IPS-NIHi7 (cell line): Measurements from ENCODE around the gene CCNQ.
A peak's percentile ranks its signal among the peaks of the same experiment; 100 is the strongest.

ENCODE experiments used
- DNase-seq: peaks from one replicate; pipeline ENCODE4 v3.0.0; 2012; ENCODE audit warnings: mixed read lengths; ENCODE audit errors: extremely low spot score

Gene CCNQ

DNA sequence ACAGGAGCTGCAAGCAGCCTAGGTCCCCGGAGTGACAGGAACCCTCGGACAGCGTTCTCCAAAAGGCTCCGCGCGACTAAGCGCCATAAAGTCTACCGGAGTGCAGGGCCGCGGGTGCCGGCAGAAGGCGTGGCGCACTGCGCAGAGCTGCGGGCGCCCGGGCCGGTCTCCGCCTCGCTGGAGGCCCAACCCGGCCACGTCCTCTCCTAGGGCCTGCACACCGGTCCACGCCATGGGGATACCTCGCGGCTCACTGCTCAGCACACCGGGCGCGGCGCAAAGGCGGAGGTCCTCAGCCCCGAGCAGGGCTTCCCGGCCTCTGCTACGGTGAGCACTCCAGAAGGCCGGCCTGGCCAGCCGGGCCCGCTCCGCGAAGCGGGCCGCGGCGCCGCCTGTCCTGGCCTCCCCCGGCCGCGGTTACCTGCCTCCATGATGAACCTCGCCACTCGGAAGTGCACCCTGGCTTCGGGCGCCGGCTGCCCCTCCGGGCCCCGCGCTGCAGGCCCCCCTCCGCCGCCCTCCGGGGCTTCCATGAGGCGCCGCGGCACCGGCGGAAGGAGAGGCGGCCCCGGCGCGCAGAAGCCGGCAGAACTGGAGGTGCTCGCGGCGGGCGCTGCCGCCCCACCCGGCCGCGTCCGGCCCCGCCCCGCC lies at the start of gene CCNQ:
TSS of gene CCNQ (minus strand) at position 599 of the 651 bp plus-strand sequence. CDS start at position 533, 66 bp downstream.
- peak; percentile 27 for DNase-seq

DNA sequence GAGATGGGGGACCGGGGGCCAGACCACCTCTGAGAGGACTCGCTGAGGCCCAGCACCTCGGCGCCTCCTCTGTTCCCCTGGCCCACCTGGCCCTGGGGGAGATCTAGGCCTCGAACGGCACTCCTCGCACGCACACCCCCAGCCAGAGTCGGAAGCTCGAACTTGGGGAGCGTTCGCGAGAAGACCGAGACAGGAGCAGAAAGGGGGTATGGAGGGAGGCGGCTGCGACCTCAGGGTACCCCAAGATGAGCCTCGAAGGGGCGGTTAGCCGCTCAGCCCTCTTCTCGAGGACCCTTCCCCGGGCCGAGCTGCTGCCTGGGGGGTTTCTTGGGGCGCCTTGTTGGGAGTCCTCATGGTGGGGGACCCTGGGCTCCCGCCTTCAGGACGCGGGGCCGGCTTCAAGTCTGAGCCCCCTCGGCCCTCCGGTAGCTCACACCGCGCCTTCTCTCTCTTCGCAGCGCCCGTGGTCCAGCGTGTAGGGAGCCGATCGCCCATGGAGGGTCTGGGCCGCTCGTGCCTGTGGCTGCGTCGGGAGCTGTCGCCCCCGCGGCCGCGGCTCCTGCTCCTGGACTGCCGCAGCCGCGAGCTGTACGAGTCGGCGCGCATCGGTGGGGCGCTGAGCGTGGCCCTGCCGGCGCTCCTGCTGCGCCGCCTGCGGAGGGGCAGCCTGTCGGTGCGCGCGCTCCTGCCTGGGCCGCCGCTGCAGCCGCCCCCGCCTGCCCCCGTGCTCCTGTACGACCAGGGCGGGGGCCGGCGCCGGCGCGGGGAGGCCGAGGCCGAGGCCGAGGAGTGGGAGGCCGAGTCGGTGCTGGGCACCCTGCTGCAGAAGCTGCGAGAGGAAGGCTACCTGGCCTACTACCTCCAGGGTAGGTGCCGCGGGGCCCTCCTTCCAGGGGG lies 48.8 kb upstream of the CCNQ start:
- DNase-seq = no peak

DNA sequence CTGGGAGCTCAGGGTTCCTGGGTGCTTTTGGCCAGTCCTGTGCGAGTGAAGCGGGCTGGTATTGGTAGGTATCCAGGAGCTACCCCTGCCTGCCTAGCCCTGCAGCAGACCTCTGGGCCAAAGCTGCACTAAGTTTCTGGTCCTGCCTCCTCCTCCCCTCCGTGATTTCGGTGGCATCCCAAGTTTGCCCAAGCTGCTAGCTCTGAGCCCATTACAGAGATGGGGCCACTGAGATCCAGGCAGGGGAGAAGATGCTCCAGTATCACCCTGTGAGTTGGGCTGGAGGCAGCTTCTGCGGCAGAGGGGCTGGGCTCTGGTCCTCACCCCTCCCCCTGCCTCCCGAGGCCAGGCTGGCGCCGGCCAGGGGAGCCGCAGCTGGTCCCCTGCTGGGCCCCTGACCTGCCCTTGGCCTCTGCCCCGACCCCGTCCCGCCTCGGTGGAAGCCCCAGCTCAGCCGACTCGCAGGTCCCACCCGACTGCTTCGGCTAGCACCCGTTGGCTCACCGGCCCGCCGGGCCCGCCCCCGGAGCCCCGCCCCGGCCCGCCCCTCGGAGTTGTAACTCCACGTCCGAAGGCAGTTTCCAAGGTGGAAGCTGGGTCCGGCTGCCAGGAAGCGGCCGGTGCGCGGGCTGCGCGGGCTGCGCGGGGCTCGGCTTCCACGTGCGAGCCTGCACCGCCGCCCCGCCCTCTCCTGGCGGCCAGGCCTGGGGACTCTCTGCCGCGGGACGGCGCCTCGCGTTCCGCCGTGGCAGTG lies 47.9 kb upstream of the CCNQ start, which contains the start of gene DUSP9:
TSS of gene DUSP9 (plus strand) at position 584 of the 754 bp plus-strand sequence. CDS start 751 bp downstream, outside the sequence.
- peak; percentile 67 for DNase-seq

DNA sequence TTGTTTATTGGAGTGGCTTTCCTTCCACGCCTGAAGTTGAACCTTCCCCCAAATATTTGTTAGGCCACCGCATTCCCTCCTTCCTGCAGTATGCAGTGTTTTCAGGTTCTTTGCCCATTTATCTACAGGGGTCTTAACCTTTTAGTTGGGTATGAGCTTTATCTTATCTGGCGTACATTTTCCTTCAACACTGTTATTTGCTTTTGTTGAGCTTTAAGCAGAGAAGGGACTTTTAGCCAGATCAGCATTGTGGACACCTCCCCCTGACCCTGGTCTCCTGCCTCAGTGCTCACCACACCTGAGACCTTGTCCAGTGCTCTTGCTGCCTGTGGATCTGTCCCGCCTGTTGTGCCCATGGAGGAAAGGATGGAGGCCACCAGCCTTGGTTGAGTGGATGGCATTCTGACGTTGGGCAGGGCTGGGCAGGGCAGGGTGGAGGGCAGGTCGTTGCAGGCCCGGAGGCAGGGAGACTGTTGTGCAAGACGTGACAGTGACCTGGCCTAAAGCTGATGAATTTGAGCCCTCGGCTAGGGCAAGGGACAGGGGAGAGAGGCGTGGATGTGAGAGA lies 47.1 kb upstream of the CCNQ start:
- DNase-seq = no peak

DNA sequence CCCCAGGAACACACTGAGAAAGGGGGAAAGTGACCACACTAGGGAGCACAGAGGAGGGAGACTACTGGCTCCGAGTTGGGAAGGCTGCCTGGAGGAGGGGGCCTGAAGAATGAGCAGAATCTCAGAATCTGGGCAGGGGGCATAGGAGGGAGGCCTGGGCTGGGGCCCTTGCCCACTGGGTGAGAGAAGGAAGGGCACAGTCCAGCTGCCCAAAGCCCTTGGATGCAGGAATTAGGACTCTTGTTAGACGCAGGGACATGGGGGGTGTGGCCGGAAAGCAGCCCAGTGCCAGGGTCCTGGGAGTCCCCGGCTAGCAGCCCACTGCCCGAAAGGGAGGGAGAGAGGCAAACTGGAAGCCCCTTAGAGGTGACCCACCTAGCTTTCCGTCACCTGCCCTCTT lies 46.2 kb upstream of the CCNQ start:
- DNase-seq = no peak

DNA sequence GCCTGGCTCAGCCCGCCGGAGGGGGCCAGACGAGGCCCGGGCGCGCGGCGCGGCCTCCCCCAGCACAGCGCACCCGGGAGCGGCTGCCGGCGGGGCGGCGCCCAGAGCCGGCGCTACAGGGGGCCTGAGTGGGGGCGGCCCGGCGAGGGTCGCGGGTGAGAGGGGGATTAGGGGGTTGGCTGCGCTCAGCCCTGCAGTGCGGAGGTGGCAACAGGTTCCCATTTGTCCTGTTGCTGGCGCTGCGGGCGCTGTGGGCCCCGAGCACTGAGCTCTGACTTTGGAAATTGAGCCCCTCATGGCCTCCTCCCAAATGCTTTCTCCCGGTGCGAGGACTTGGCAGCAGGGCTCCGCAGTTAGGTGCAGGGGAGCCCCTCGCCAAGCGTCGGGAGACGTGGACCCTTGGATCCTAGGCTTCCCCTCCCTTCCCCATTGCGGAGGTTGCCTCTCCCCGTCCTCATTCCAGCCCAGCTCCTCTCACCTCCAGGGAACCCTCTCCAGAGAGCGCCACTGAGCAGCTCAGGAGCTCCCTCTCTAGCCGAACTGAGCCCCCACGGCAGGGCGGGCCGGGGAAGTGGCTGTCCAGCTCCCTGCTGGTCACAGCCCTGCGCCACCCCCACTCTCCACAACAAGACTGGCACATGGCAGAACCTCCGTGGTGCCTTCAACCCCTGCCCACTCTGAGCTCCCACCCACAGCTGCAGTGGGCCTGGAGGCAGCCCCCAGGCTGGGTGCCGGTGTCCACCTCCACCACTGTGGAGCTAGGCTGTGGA lies 45.6 kb upstream of the CCNQ start:
- DNase-seq = no peak

DNA sequence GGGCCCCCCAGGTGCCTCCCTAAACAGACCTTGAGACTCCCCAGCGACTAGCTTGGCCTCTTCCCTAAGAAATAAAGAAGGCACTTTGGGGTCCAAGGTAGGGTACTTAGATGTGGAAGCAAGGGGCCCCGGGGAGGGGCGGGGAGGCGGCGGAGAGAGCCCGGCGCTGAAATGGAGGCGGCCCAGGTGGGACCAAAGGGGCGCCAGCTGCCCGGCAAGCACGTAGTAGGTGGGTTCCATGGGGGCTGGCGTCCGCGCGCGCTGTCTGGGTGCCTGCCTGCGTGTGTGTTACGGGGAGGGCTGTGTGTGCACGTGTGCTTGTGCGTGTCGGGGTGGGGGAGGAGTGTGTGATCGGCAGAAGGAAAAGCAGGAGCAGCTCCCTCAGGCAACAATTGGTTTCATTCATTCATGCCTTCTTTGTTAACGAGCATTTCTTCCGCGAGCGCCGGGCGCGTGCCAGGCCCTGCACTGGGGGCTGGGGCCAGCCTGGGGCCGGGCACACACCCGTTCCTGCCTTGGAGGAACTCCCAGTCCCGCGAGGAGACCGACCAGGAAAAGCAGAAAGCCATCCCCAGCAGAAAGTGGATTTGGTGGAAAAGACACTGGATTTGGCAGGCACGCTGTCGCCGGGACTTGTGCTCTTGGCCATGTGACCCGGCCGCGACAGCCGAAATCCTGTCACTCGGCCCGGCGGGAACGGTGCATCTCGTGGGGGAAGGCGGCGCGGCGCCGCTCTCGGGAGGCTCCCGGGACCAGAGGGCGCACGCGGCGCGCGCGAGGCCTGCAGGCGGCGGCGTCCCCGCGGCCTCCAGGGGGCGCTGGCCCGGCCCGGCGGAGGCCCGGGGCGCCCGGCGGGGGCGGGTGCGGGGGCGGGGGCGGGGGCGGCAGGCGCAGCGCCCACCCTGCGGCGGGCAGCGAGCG lies 44.8 kb upstream of the CCNQ start:
- DNase-seq = peak; percentile 43

DNA sequence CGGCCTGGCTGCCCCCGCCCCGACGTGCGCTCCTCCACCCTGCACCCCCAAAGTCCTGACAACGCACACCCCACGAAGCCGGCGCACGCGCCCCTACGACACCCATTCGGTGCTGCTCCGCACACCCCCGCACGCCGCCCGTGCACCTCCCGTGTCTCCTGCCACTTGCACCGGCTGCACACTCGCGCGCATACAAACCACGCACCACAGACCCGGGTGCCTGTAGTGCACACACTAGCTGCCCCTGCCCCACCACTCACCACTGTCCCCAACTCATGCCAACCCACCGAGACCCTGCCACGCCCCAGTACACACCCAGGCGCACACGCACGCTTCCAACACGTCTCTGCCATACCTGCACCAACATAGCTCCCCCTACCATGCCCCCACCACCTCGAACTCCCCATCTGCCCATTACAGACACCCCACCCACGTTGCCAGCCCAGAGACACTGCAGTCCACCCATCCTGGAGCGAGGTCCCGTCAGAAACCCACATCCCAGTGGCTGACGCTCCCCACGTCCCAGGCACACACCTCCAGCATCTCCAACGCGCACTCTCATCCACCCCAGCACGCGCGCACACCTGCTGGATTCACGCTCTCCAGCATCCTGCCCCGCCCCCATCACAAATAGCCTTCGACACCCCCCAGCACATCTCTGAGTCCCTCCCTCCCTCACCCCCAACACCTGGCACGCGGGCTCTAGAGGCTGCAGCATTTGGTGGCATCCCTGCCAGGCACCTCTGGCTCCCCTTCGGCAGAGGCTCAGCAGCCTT lies 43.9 kb upstream of the CCNQ start:
- DNase-seq = no peak

DNA sequence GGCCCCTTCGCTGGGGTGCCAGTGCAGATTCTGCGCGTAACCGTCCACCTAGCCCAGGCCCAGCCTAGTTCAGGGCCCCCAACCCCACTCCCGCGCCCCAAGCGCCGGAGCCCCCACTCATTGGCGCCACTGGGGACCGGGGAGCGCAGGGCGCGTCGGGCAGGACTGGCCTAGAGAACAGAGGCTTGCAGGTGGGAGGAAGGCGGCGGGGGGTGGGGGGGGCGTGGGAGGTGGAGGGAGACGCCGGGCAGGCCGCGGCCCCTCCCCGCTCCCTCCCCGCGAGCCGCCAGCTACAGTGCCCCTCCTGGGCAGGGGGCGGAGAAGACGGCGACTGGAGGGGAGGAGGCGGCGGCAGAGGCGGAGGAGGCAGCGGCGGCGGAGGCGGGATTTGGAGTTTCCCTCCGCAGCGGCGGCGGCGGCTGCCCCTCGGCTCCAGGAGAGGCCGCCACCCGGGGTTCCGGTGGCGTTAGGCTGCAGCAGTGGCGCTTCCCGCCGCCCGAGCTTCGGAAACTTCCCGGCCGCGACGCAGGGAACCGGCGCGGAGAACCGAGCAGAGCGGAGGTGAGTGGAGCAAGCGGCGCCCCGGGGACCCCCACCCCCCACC lies 43.2 kb upstream of the CCNQ start:
- DNase-seq = peak; percentile 41

DNA sequence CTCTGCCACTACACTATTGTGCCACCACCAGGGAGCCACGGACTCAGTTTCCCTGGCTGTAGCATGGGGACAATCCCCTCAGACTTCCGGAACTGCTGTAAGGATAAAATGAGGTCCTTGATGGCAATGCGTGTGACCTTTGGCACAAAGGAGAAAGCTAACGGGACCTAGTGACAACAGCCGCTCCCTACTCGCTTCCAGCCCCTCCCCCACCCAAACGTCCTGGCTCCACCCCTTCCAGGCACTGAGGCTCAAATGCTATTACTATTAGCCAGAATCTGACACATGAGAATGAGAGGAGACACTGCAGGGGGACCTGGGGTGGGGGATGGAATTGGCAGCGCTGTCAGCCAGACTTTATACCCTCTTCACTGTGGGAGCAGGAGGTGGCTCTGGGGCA lies 42.7 kb upstream of the CCNQ start:
- DNase-seq = no peak

DNA sequence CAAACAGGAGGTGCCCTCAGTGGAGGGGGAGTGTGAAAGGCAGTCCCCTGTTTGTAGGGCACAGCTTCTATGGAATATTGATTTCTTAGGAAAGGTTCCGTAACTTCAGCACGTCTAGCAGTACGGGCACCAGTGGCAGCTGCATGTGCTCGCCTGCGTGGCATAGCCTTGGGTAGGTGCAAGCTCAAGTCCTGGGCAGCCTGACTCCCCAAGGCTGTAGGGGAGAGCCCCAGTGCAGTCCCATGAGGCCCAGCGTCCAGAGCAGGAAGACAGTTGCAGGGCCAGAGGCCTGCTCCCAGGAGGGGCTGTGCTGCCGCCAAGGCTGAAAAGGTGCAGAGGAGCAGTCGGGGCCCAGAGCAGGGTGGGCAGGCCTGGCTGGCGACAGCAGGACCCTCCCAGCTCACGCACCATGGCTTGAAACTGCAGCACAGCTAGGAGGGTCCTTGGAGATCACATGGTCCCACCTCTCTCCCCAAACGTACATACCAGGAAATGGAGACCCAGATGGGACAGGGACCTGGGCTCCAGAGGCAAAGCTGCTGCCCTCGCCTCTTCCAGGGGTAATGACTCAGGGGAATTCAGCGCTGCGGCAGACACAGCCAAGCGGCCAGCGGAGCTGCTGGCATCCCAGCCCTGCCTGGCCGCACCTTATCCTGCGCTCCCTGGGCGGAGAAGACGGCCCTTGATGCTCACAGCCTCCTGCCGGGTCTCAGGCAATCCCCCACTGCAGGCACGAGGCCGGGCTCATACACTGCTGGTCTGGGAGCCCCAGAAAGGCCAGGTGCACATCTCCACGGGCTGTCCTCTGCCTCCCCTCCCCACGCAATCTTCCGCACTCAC lies 42.0 kb upstream of the CCNQ start:
- no peak for DNase-seq

DNA sequence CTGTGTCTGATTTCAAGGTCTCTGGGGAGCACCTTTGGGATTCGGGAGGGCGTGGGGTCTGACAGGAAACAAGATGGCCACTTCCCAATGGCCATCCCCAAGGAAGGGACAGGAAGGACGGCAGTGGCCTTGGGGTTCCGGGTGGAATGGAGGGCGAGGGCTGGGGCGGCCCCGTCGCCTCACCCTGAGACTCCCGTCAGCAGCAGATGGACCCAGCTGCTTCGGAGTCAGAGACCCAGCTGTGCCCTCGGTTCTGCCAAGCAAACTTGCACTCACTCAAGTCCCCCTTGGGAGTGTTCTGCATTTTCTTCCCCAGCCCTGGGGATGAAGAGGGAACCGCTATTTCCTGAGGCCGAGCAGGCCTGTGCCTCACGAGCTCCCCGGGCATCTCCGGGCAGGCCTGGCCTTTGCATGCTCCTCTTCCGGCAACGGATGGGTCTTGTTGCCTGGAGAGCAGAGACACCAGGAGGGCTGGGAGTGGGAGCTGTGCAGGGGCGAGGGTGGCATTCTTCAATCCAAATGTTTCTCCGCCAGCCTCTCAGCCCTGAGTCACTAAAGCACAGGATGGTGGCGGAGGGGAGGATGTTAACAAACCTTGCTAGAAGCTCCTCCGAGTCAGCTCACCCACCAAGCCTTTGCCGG lies 41.2 kb upstream of the CCNQ start:
- DNase-seq = no peak

DNA sequence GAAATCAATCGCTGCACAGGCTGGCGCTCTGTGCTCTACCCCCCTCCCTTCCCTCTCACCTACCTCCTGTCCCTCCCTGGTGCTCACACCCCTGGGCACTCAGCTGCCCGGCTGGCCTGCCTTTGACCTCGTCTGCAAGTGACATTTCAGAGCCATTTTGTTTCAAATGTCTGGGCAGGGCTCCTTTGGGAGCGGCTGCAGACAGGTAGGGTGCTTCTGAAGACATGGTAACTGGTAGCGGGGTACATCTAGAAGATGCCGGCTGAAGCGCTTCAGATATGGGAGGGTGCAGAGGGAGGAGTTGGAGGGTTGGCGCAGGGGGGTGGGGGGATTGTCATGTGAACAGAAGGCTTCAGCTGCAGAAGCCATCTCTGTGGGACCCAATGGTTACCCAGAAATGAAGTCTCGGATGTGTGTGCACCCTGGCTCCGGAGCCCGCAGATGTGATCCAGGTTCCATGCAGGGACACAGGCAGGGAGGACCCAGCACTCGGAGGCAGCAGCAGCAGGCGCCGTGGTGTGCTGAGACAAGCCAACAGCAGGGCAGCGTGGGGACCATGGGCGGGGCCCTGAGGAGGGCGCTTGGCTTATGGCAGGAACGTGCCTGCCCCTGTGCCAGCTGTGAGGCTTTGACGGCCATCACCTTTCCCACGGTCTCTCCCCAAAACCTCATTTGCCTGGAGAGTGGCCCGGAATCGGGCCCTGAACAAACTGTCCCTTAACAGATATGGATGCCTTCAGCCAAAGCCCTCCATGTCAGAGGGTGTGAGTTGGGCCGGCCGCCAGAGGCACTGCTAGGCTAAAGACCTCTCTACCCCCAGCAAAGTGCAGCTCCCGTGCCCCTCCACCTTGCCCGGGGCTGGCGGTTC lies 40.5 kb upstream of the CCNQ start:
- no peak for DNase-seq

DNA sequence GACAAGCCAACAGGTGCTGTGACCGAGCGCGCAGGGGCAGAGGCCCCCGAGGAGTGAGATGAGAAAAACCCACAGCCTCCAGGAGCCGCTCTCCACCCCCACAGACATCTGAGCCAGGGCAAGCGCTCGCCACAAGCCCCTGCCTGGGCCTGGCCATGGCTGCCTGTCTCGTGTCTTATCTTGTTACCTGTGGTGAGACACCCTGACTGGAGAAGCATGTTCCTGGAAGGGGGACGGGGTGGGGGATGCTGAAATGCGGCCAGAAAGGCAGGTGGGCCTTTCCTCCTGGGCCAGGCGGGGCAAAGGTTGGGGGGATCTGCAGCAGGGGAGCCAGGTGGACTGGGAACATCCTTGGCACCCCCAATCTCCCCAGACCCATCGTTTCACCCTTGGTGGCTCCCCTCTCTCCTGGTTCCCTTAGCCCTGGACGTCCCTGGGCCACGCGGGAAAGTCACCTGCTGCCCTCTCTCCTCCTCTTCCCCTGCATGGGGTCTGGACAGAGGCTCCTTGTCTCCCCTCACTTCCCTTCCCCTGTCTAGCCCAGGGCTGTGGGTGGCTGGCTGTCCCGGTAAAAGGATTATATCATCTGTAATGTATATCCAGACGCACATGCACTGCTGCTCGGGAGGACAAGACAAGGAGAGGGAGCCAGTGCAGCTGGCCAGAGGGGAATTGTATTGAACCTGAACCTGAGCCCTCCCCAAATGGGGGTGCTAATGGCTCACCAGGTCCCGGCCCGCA lies 39.7 kb upstream of the CCNQ start:
- no peak for DNase-seq

DNA sequence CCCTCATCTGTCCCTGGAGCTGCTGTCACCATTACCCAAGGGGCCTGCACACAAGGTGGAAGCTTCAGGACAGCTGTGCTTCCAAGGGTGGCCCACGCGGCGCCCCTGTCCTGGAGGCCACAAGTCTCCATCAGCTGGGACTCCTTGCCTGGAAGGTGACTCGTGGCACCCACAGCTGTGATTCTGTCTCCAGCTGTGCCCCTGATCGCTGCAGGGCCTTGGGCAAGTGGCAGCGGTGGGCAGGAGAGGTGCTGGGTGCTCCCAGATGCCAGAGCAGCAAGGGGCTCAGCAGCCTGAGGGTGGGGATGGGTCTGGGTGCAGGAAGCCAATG lies 39.1 kb upstream of the CCNQ start:
- no peak for DNase-seq
